Prostate gland (tissue), 2 donors: ENCODE data around the gene MRFAP1. TPM values are rescaled to one million over a fixed set of nuclear protein-coding genes. Genes with fewer than 3 reads are reported as not detected.

Source experiments
- DNase-seq: peaks from one replicate; pipeline ENCODE4 v3.0.0-alpha.2; 2019; ENCODE audit warnings: low spot score
- H3K27ac ChIP-seq, 2 donors: fragments of 200-600 bp; sonication (generic); 2 replicates each; pipeline ENCODE4 v1.5.1; 2017 to 2019
- H3K27me3 ChIP-seq: fragments of 200-600 bp; sonication (generic); replicated peaks from 2 replicates; pipeline ENCODE4 v1.5.1; 2019; ENCODE audit not compliant: insufficient read depth
- H3K36me3 ChIP-seq, 2 donors: fragments of 200-600 bp; sonication (generic); 1 replicate in 1 of 2; 2 replicates in 1 of 2; pipeline versions ENCODE4 v1.5.1 to v1.8.1; 2017 to 2019
- H3K4me1 ChIP-seq: fragments of 200-600 bp; sonication (generic); replicated peaks from 2 replicates; pipeline ENCODE4 v1.5.1; 2019
- H3K4me3 ChIP-seq, 2 donors: fragments of 200-600 bp; sonication (generic); 2 replicates each; pipeline ENCODE4 v1.5.1; 2017 to 2019
- H3K9me3 ChIP-seq: fragments of 200-600 bp; sonication (generic); 2 replicates; pipeline ENCODE4 v1.5.1; 2017
- POLR2A ChIP-seq: fragments of 450-650 bp; IDR thresholded peaks from one replicate; pipeline ENCODE4 v1.6.1; 2016; ENCODE audit warnings: antibody characterized with exemption, mild to moderate bottlenecking
- POLR2AphosphoS5 ChIP-seq: sonication (generic); formaldehyde crosslinking; IDR thresholded peaks from one replicate; pipeline ENCODE4 v1.6.1; 2017; ENCODE audit warnings: antibody characterized with exemption
- WGBS: methylation state at CpG from one replicate; pipeline ENCODE4 v1.1.5; 2018; 5-methylcytosine and 5-hydroxymethylcytosine counted together
- intact Hi-C: fragments of 100-400 bp; cut with DNase I; formaldehyde crosslinking; loops from one replicate; pipeline ENCODE4 v1.14.2; 2022
- total RNA-seq, 2 donors: library from RNA; depleted of rRNA; stranded (reverse); fragments of >200 nt; gene quantifications; one replicate each; pipeline ENCODE4 v1.1.0, GENCODE V29; 2016
- TF ChIP-seq, protein P1 (sequence below), 4 experiments: fragments of 200-600 bp in 2 of 4; fragments of 450-650 bp in 2 of 4; sonication (generic) in 2 of 4; IDR thresholded peaks; 1 replicate in 3 of 4; 2 replicates in 1 of 4; pipeline ENCODE4 v1.5.1; 2016 to 2019; ENCODE audit warnings: antibody characterized with exemption in 4 of 4, mild to moderate bottlenecking in 2 of 4, moderate library complexity in 2 of 4

The MRFAP1 gene
- total RNA-seq, 2 donors from 2014 or later = 256 to 298 TPM

DNA sequence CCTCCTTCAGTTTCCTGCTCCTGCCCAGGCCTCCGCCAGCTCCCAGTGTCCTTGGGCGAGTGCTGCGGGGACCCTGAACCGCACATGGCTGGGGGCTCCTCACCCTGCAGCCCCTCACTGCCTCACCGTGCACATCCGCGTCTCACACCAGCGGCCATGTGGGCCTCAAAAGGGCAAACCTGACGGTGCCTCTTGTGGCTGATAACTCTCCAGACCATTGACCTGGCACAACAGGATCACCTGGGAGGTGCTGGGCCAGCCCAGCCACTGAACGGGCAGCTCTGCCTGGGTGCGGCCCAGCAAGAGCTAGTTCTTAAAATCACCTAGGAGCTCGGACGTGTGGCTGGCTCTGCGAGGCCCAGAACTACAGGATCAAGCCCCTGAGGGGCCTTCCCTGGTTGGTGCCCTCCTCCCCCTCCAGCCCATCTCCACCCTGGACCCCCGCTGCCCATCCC is 49.0 kb downstream of the MRFAP1 start:
- no peaks in the 10 kb centered on the region for H3K9me3 ChIP-seq
- H3K27ac ChIP-seq = peak overlapping the region; percentile 33 to 61
- intact Hi-C loops = no loop called here
- peaks cover 14% of the 10 kb centered on the region for H3K4me1 ChIP-seq
- 83% methylated on average over 15 of the region's 15 CpGs for WGBS
- DNase-seq = no peak
- H3K27me3 ChIP-seq = no peaks in the 10 kb centered on the region
- no peaks in the 10 kb centered on the region for H3K36me3 ChIP-seq
- TF ChIP-seq, protein P1, sequence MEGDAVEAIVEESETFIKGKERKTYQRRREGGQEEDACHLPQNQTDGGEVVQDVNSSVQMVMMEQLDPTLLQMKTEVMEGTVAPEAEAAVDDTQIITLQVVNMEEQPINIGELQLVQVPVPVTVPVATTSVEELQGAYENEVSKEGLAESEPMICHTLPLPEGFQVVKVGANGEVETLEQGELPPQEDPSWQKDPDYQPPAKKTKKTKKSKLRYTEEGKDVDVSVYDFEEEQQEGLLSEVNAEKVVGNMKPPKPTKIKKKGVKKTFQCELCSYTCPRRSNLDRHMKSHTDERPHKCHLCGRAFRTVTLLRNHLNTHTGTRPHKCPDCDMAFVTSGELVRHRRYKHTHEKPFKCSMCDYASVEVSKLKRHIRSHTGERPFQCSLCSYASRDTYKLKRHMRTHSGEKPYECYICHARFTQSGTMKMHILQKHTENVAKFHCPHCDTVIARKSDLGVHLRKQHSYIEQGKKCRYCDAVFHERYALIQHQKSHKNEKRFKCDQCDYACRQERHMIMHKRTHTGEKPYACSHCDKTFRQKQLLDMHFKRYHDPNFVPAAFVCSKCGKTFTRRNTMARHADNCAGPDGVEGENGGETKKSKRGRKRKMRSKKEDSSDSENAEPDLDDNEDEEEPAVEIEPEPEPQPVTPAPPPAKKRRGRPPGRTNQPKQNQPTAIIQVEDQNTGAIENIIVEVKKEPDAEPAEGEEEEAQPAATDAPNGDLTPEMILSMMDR (IDR thresholded peaks at IDR 0.05) = no peak
- TF ChIP-seq POLR2A = no peak
- no peak for TF ChIP-seq POLR2AphosphoS5
- H3K4me3 ChIP-seq = no peak overlapping the region

Other genes with a start within 250 kb of the MRFAP1 start
- 10 to 100 TPM in 1 of 2 donors, 1 to 10 TPM in 1; 8.0 to 10.4 TPM for gene PPP2R2C, start 168.1 kb upstream of the MRFAP1 start, total RNA-seq
- gene MAN2B2, start 65.5 kb upstream of the MRFAP1 start, total RNA-seq = 10 to 100 TPM; 52.7 to 69.5 TPM
- gene S100P, start 53.2 kb downstream of the MRFAP1 start, total RNA-seq = 10 to 100 TPM in 1 of 2 donors, 1 to 10 TPM in 1; 7.3 to 21.9 TPM
- gene MRFAP1L1, start 69.2 kb downstream of the MRFAP1 start, total RNA-seq = 10 to 100 TPM; 65.2 to 81.9 TPM
- gene BLOC1S4, start 75.5 kb downstream of the MRFAP1 start, total RNA-seq = 10 to 100 TPM; 20.4 to 35.2 TPM
- gene KIAA0232, start 142.0 kb downstream of the MRFAP1 start, total RNA-seq = 10 to 100 TPM; 35.3 to 42.1 TPM